ENCODE measurements around the gene NUMA1.
A peak's percentile ranks its signal among the peaks of the same experiment; 100 is the strongest.

Gene NUMA1

GRCh38 chr11:71979602-71980001 is 100.7 kb downstream of the NUMA1 start:
- no peak for DNase-seq (ENCODE audit: low read depth)
- no peak for TF ChIP-seq CTCF (conservative IDR thresholded peaks at IDR 0.05; ENCODE audit: low read depth, low read length)
- H3K4me3 ChIP-seq (ENCODE audit: low read length), result no peak overlapping the region

DNA sequence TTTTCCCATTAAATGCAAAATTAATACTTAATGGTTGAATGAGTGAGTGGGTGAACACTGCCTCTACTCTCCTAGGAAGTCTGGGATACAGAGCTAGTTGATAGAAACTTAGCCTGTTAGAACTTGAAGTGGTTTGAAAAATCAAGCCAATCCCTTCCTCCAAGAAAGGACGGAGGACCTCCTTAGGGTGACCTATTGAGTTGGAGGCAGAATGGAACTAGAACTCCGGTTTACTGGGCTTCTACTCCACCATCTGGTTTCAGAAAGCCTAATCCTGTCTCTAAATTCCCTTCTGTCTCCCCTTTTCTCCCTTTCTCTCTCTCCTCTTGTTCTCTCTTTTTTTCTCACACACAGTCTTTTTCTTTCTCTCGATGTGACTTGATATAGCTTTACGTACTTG is 101.2 kb downstream of the NUMA1 start:
- no peak overlapping the region for H3K4me3 ChIP-seq (ENCODE audit: low read length)
- DNase-seq (ENCODE audit: low read depth), result no peak
- no peak for TF ChIP-seq CTCF (conservative IDR thresholded peaks at IDR 0.05; ENCODE audit: low read depth, low read length)

DNA sequence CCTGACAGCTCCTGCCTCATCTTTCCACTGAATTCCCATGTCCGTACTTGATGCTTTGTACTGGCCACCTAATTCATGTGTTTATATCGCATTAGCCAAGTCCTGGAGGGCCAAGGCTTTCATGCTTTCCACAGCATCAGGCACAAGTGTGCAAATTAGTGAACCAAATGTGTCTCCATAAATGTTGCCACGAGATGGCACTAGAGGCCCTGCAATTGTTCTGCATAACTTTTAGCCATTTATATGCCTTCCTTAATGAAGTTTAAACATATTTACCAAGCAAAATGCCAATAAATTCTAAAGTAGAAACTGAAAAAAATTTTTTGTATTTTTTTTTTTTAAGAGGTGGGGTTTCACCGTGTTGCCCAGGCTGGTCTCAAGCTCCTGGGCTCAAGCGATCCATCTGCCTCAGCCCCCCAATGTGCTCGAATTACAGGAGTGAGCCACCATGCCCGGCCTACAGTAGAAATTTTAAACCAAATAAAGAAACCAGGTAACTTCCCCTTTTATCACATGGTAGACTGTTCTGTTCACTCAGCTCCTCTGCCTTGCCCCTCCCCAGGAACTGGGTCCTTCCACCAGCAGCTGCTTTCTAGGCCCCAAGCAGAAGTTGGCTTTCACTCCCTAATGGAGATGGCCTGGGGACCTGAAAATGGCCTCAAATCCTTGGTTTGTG is 102.5 kb downstream of the NUMA1 start:
- TF ChIP-seq CTCF (conservative IDR thresholded peaks at IDR 0.05; ENCODE audit: low read depth, low read length), result peak; percentile 63
- DNase-seq (ENCODE audit: low read depth), result no peak

GRCh38 chr11:71977090-71977489 is 103.3 kb downstream of the NUMA1 start:
- DNase-seq (ENCODE audit: low read depth), result no peak
- no peak overlapping the region for H3K4me3 ChIP-seq (ENCODE audit: low read length)

More for the DNA sequence above, 102.5 kb downstream of the NUMA1 start:
- no peak overlapping the region for H3K4me3 ChIP-seq (ENCODE audit: low read length)

DNA sequence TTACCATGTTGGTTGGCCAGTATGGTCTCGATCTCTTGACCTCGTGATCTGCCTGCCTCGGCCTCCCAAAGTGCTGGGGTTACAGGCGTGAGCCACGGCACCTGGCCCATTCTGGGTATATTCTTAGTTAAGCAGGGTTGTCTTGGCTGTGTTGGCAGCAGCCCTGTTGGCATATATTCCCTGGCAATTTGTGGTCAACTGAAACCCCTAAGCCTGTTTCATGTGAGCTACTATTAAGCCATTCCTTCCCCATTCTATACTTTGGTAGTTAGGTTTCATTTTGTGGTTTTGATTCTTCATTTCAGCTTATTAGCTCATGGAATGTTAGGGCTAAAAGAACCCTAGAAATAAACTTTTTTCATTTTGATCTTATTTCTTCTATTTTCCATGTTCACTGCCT is 103.8 kb downstream of the NUMA1 start:
- no peak for TF ChIP-seq CTCF (conservative IDR thresholded peaks at IDR 0.05; ENCODE audit: low read depth, low read length)
- no peak overlapping the region for H3K4me3 ChIP-seq (ENCODE audit: low read length)
- DNase-seq (ENCODE audit: low read depth), result no peak

More at GRCh38 chr11:71977090-71977489, 103.3 kb downstream of the NUMA1 start:
- TF ChIP-seq CTCF (conservative IDR thresholded peaks at IDR 0.05; ENCODE audit: low read depth, low read length), result no peak

GRCh38 chr11:71971680-71972079 is 108.7 kb downstream of the NUMA1 start:
- no peak for DNase-seq (ENCODE audit: low read depth)
- no peak for TF ChIP-seq CTCF (conservative IDR thresholded peaks at IDR 0.05; ENCODE audit: low read depth, low read length)
- H3K4me3 ChIP-seq (ENCODE audit: low read length), result no peak overlapping the region

DNA sequence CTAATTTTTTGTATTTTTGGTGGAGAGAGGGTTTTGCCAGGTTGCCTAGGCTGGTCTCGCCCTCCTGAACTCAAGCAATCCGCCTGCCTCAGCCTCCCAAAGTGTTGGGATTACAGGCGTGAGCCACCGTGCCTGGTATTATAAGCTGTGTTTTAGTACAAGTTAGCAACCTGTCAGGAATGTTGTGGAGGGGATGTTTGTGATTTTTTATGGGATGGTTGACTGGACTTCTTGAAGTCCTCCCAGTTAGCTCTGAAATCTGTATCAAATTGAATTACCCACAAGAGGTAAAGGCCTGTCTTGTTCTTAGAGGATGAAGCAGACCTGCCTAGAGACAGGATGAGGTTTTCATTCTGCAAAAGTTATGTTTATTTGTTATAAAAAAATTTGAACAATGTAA is 115.7 kb downstream of the NUMA1 start:
- no peak for DNase-seq (ENCODE audit: low read depth)
- TF ChIP-seq CTCF (conservative IDR thresholded peaks at IDR 0.05; ENCODE audit: low read depth, low read length), result no peak
- H3K4me3 ChIP-seq (ENCODE audit: low read length), result no peak overlapping the region
